Progenitor cell of endocrine pancreas (in vitro differentiated cells): ENCODE data around the gene MFAP3L. TPM values are rescaled to one million over a fixed set of nuclear protein-coding genes. Genes with fewer than 3 reads are reported as not detected.
A peak's percentile ranks its signal among the peaks of the same experiment; 100 is the strongest.

ENCODE experiments used
- DNase-seq: peaks from one replicate; pipeline ENCODE4 v3.0.0; 2021; ENCODE audit warnings: low spot score; ENCODE audit not compliant: unreplicated experiment
- H3K27ac Mint-ChIP-seq: 2 replicates; pipeline ENCODE4 v1.8.0; 2021; ENCODE audit warnings: mild to moderate bottlenecking, moderate library complexity, mixed read lengths
- H3K27me3 Mint-ChIP-seq: 2 replicates; pipeline ENCODE4 v1.8.0; 2021; ENCODE audit warnings: mixed read lengths
- H3K36me3 Mint-ChIP-seq: 2 replicates; pipeline ENCODE4 v1.8.0; 2022; ENCODE audit warnings: mixed read lengths; ENCODE audit not compliant: insufficient read depth
- H3K4me1 Mint-ChIP-seq: 2 replicates; pipeline ENCODE4 v1.8.0; 2021; ENCODE audit warnings: low read depth, mixed read lengths
- H3K4me3 Mint-ChIP-seq: 2 replicates; pipeline ENCODE4 v1.8.0; 2021; ENCODE audit warnings: low read depth, mild to moderate bottlenecking, moderate library complexity, mixed read lengths
- H3K9me3 Mint-ChIP-seq: 2 replicates; pipeline ENCODE4 v1.8.0; 2021; ENCODE audit warnings: low read depth, mixed read lengths
- total RNA-seq: library from RNA; stranded (reverse); gene quantifications from 2 replicates; pipeline ENCODE4 v1.2.1, GENCODE V29; 2021
- TF ChIP-seq, protein P1 (sequence below): fragments of 200-600 bp; sonication (generic); IDR thresholded peaks from one replicate; pipeline ENCODE4 v1.5.0; 2021; ENCODE audit warnings: antibody characterized with exemption, mild to moderate bottlenecking; ENCODE audit not compliant: unreplicated experiment

The MFAP3L gene
- total RNA-seq, 1 donor from 2014 or later, result 3.3 TPM

DNA sequence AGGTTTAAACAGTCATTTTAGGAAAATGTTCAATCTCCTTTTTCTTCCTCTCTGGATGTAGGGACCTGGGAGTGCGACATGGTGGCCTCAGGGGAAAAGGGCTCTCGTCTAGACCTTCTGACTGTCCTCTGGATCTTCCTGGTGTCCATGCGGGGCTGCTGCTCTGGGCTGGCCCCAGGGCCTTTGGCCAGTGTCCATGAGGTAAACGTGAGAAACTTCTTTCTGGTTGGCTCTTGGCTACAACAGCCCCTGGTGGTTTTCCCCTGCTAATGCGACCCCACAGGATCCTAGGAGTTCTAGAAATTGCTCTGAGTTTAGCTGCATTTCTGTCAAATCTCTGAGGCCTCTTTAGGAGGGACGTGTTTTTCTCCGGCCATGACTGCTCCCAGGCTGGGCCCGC lies 85.7 kb downstream of the MFAP3L start:
- Mint-ChIP-seq H3K4me1 (peaks cover 5% of the 10 kb centered on the region), H3K27me3 (no peaks in the 10 kb centered on the region)

More for the DNA sequence above, 85.7 kb downstream of the MFAP3L start:
- peaks cover 14% of the 10 kb centered on the region for H3K9me3 Mint-ChIP-seq
- no peak overlapping the region for H3K4me3 Mint-ChIP-seq
- TF ChIP-seq, protein P1, sequence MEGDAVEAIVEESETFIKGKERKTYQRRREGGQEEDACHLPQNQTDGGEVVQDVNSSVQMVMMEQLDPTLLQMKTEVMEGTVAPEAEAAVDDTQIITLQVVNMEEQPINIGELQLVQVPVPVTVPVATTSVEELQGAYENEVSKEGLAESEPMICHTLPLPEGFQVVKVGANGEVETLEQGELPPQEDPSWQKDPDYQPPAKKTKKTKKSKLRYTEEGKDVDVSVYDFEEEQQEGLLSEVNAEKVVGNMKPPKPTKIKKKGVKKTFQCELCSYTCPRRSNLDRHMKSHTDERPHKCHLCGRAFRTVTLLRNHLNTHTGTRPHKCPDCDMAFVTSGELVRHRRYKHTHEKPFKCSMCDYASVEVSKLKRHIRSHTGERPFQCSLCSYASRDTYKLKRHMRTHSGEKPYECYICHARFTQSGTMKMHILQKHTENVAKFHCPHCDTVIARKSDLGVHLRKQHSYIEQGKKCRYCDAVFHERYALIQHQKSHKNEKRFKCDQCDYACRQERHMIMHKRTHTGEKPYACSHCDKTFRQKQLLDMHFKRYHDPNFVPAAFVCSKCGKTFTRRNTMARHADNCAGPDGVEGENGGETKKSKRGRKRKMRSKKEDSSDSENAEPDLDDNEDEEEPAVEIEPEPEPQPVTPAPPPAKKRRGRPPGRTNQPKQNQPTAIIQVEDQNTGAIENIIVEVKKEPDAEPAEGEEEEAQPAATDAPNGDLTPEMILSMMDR, result peak; percentile 38
- no peak for DNase-seq
- H3K36me3 Mint-ChIP-seq, result no peaks in the 10 kb centered on the region
- no peak overlapping the region for H3K27ac Mint-ChIP-seq

Other genes with a start within 250 kb of the MFAP3L start
- 33.1 and 34.1 TPM in 2 replicates for gene AADAT, start 63.6 kb upstream of the MFAP3L start, total RNA-seq